ENCODE data around the gene PRKCA. TPM values are rescaled to one million over a fixed set of nuclear protein-coding genes. Genes with fewer than 3 reads are reported as not detected.

Gene PRKCA
- total RNA-seq, 4 donors from 2014 or later = 9.8 to 25.6 (median 12.2) TPM

- no peak for DNase-seq (ENCODE audit: low spot score in 2 of 2)
- H3K4me3 ChIP-seq = no peak overlapping the region
- H3K27me3 ChIP-seq = no peaks in the 10 kb centered on the region
- H3K36me3 ChIP-seq = no peaks in the 10 kb centered on the region
- H3K4me1 ChIP-seq = no peaks in the 10 kb centered on the region
- H3K27ac ChIP-seq = no peak overlapping the region
- WGBS = 90% methylated on average over 2 of the region's 2 CpGs
- no peak for TF ChIP-seq POLR2AphosphoS5 (IDR thresholded peaks at IDR 0.05)
- no peak for TF ChIP-seq EP300 (IDR thresholded peaks at IDR 0.05)
- no peak for TF ChIP-seq POLR2A (IDR thresholded peaks at IDR 0.05)
- no peak for TF ChIP-seq CTCF (IDR thresholded peaks at IDR 0.05)
- no peaks in the 10 kb centered on the region for H3K9me3 ChIP-seq
Observed at GRCh38 chr17:66491213-66491612, 188.8 kb downstream of the PRKCA start.

DNA sequence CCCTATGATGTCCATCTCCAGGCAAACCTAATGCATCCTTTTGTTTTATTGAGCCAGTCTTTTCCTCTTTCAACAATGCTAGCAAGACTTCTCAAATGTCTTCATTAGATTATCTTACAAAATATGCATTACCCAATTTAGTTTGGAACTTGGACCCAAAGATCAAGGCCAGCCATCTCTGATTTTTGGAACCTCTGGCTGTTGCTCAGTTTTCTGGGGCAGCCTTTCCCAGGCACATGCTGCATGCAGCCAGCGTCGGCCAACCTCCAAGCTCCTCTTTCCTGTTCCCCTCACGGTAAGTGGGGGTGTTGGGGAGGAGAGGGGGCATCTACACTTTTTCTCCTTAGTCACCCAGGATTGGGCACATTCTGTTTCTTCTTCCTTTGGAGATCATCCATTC, 189.3 kb downstream of the PRKCA start:
- DNase-seq (ENCODE audit: low spot score in 2 of 2) = no peak
- H3K9me3 ChIP-seq = no peaks in the 10 kb centered on the region
- no peaks in the 10 kb centered on the region for H3K4me1 ChIP-seq
- 93% methylated on average over 3 of the region's 3 CpGs for WGBS
- H3K4me3 ChIP-seq = no peak overlapping the region
- H3K27me3 ChIP-seq = no peaks in the 10 kb centered on the region
- no peak for TF ChIP-seq POLR2AphosphoS5 (IDR thresholded peaks at IDR 0.05)
- TF ChIP-seq EP300 (IDR thresholded peaks at IDR 0.05) = no peak
- no peak for TF ChIP-seq CTCF (IDR thresholded peaks at IDR 0.05)
- TF ChIP-seq POLR2A (IDR thresholded peaks at IDR 0.05) = no peak
- H3K27ac ChIP-seq = no peak overlapping the region
- no peaks in the 10 kb centered on the region for H3K36me3 ChIP-seq

- no peak overlapping the region for H3K4me3 ChIP-seq
- TF ChIP-seq EP300 (IDR thresholded peaks at IDR 0.05) (no peak), POLR2AphosphoS5 (IDR thresholded peaks at IDR 0.05) (no peak), CTCF (IDR thresholded peaks at IDR 0.05) (no peak), POLR2A (IDR thresholded peaks at IDR 0.05) (no peak)
- WGBS = 94% methylated on average over 4 of the region's 4 CpGs
Observed at GRCh38 chr17:66492080-66492479, 189.7 kb downstream of the PRKCA start.

DNA sequence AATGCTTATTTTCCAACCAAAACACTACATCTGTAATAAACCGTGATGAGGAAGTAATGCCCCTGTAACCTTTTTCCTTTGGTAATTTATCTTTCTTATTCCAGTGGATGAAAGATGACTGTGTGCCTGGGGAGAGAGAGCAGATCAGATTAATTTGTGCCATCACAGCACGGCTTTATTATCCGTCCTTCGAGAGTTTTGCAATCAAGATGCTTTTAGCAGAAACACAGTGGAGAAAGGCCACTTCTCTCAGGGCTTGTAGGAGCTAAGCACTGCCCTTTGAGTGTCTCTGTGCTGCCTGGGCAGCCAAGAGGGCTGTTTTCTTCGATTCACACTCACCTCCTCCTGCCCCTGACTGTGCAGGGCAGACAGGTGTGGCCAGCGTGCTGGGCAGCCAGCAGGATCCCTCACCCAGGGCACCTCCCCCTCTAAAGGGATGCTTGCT, 190.2 kb downstream of the PRKCA start:
- Histone ChIP-seq H3K4me3 (no peak overlapping the region), H3K27ac (no peak overlapping the region), H3K4me1 (no peaks in the 10 kb centered on the region), H3K27me3 (no peaks in the 10 kb centered on the region), H3K36me3 (no peaks in the 10 kb centered on the region), H3K9me3 (no peaks in the 10 kb centered on the region)
- 84% methylated on average over 6 of the region's 6 CpGs for WGBS
- DNase-seq (ENCODE audit: low spot score in 2 of 2) = no peak
- TF ChIP-seq EP300 (IDR thresholded peaks at IDR 0.05) (no peak), POLR2AphosphoS5 (IDR thresholded peaks at IDR 0.05) (no peak), POLR2A (IDR thresholded peaks at IDR 0.05) (no peak), CTCF (IDR thresholded peaks at IDR 0.05) (no peak)

More at GRCh38 chr17:66492080-66492479, 189.7 kb downstream of the PRKCA start:
- H3K27me3 ChIP-seq = no peaks in the 10 kb centered on the region
- H3K27ac ChIP-seq = no peak overlapping the region
- H3K4me1 ChIP-seq = no peaks in the 10 kb centered on the region
- H3K9me3 ChIP-seq = no peaks in the 10 kb centered on the region
- no peak for DNase-seq (ENCODE audit: low spot score in 2 of 2)
- H3K36me3 ChIP-seq = no peaks in the 10 kb centered on the region

DNA sequence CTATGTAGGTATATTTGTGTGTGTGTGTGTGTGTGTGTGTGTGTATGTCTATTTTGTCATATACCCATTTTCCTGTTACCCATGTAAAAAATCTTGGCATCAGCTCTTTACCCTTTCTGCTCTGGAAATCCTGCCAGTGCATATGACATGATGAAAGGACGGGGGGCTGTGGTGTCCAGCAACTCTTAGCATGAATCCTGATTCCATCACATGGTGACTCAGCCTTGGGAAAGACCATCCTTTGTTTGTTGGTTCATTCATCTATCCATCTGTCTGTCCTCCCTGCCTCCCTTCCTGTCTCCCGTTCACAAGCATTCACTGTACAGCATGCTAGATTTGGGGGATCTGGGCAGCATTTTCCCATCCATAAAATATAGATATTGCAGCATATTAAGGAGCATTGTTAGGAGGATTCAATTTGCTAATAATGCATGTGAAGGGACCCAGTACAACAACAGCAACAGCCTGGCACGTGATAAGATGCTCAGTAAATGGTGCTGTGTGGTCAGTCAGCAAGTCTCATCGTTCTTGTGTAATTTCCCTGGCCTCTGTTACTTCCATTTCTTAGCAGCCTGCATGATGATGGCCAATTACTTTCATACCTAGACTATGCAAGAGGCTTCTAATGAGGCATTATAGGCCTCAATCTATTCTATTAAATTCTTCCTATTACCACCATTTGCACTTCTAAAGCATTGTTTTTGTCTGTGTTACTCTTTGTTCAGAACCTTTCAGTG, 191.0 kb downstream of the PRKCA start:
- 67% methylated on average over 4 of the region's 4 CpGs for WGBS
- TF ChIP-seq POLR2AphosphoS5 (IDR thresholded peaks at IDR 0.05) = no peak
- TF ChIP-seq CTCF (IDR thresholded peaks at IDR 0.05) = no peak
- no peak for TF ChIP-seq POLR2A (IDR thresholded peaks at IDR 0.05)
- TF ChIP-seq EP300 (IDR thresholded peaks at IDR 0.05) = no peak
- no peak overlapping the region for H3K27ac ChIP-seq
- DNase-seq (ENCODE audit: low spot score in 2 of 2) = no peak
- no peaks in the 10 kb centered on the region for H3K9me3 ChIP-seq
- H3K4me1 ChIP-seq = no peaks in the 10 kb centered on the region
- no peaks in the 10 kb centered on the region for H3K27me3 ChIP-seq
- no peaks in the 10 kb centered on the region for H3K36me3 ChIP-seq
- H3K4me3 ChIP-seq = no peak overlapping the region

Measured in suprapubic skin (tissue), 4 donors.